Suprapubic skin (tissue), 3 donors: ENCODE measurements around the gene LYSMD1.

Experiments
- CTCF ChIP-seq, 2 donors: fragments of 200-600 bp in 1 of 2; fragments of 450-650 bp in 1 of 2; sonication (generic) in 1 of 2; IDR thresholded peaks; one replicate each; pipeline ENCODE4 v1.5.1; 2016 to 2019; ENCODE audit warnings: antibody characterized with exemption in 2 of 2, mild to moderate bottlenecking in 1 of 2, moderate library complexity in 1 of 2
- POLR2A ChIP-seq, 2 donors: fragments of 450-650 bp; IDR thresholded peaks; one replicate each; pipeline ENCODE4 v1.6.1; 2017; ENCODE audit warnings: antibody characterized with exemption in 2 of 2, mild to moderate bottlenecking in 2 of 2, moderate library complexity in 2 of 2

GRCh38 chr1:151137789-151138188, 27.9 kb downstream of the LYSMD1 start:
- TF ChIP-seq CTCF (IDR thresholded peaks at IDR 0.05) (no peak), POLR2A (IDR thresholded peaks at IDR 0.05) (no peak)
